H1 (cell line): Measurements from ENCODE around the gene GNGT2. TPM values are rescaled to one million over a fixed set of nuclear protein-coding genes. Genes with fewer than 3 reads are reported as not detected.

Experiments used
- CTCF ChIA-PET: fragments of 300-600 bp; sonication (Branson Sonifier 250); formaldehyde crosslinking; loops from one replicate; lab custom pipeline; 2021; ENCODE audit not compliant: partially characterized antibody; lab: Charles Lee
- POLR2A ChIA-PET: fragments of 300-600 bp; sonication (Branson Sonifier 250); formaldehyde crosslinking; loops from one replicate; lab custom pipeline; 2021; ENCODE audit warnings: inconsistent platforms; ENCODE audit not compliant: partially characterized antibody; lab: Charles Lee
- DNase-seq, 2 experiments: peaks; one replicate each; pipeline versions ENCODE4 v3.0.0 to v3.0.0-alpha.2; 2010 to 2022; ENCODE audit warnings: low spot score in 2 of 2, low read depth in 1 of 2, mixed read lengths in 1 of 2
- FAIRE-seq: peaks from 2 replicates; lab custom pipeline; 2011; peaks lifted over from hg19 to GRCh38; lab: Jason Lieb, UNC
- H2AFZ ChIP-seq: 2 replicates; pipeline ENCODE4 v1.8.1; 2012; ENCODE audit warnings: low read length, inconsistent platforms
- H2AK5ac ChIP-seq: 2 replicates; pipeline ENCODE4 v1.6.1; 2013; ENCODE audit warnings: low read depth, low read length
- H2BK120ac ChIP-seq: replicated peaks from 2 replicates; pipeline ENCODE3; 2013; ENCODE audit warnings: low read depth, low read length, inconsistent platforms
- H2BK12ac ChIP-seq: 2 replicates; pipeline ENCODE4 v1.6.1; 2013; ENCODE audit warnings: low read depth, low read length
- H2BK15ac ChIP-seq: 2 replicates; pipeline ENCODE4 v1.6.1; 2013; ENCODE audit warnings: low read length
- H2BK20ac ChIP-seq: 2 replicates; pipeline ENCODE4 v1.6.1; 2013; ENCODE audit warnings: low read length
- H2BK5ac ChIP-seq: 2 replicates; pipeline ENCODE4 v1.6.1; 2013; ENCODE audit warnings: low read depth, low read length
- H3K14ac ChIP-seq: 2 replicates; pipeline ENCODE4 v1.6.1; 2013; ENCODE audit warnings: inconsistent platforms; ENCODE audit not compliant: insufficient read length
- H3K18ac ChIP-seq: 2 replicates; pipeline ENCODE4 v1.6.1; 2013; ENCODE audit warnings: low read length; ENCODE audit errors: extremely low read depth
- H3K23ac ChIP-seq: 2 replicates; pipeline ENCODE4 v1.6.1; 2013; ENCODE audit warnings: inconsistent platforms; ENCODE audit not compliant: insufficient read length
- H3K23me2 ChIP-seq: 2 replicates; pipeline ENCODE4 v1.6.1; 2013; ENCODE audit warnings: low read depth, low read length
- H3K27ac ChIP-seq: 2 replicates; pipeline ENCODE4 v1.6.1; 2011; ENCODE audit warnings: low read depth, low read length, inconsistent platforms
- H3K27me3 ChIP-seq, 4 experiments: replicated peaks in 1 of 4; 1 replicate in 1 of 4; 2 replicates in 3 of 4; pipeline versions ENCODE4 v1.6.1 to v1.8.1; 2011 to 2013; ENCODE audit warnings: low read length in 3 of 4, mild to moderate bottlenecking in 3 of 4, inconsistent platforms in 2 of 4, mixed read lengths in 2 of 4, moderate library complexity in 1 of 4; ENCODE audit not compliant: control insufficient read depth in 3 of 4, insufficient read depth in 3 of 4; ENCODE audit errors: extremely low read depth in 1 of 4
- H3K36me3 ChIP-seq, 4 experiments: 2 replicates each; pipeline versions ENCODE4 v1.6.1 to v1.8.1; 2011 to 2013; ENCODE audit warnings: mild to moderate bottlenecking in 4 of 4, low read length in 3 of 4, moderate library complexity in 2 of 4, control low read depth in 1 of 4, inconsistent platforms in 1 of 4; ENCODE audit not compliant: insufficient read depth in 4 of 4, control insufficient read depth in 2 of 4
- H3K4ac ChIP-seq: replicated peaks from 2 replicates; pipeline ENCODE3; 2013; ENCODE audit warnings: low read length, low read depth, mixed read lengths, inconsistent platforms; ENCODE audit not compliant: insufficient read length
- H3K4me1 ChIP-seq, 4 experiments: replicated peaks in 1 of 4; 1 replicate in 1 of 4; 2 replicates in 3 of 4; pipeline versions ENCODE4 v1.6.1 to v1.8.1; 2011 to 2013; ENCODE audit warnings: low read length in 3 of 4, inconsistent platforms in 2 of 4, mixed read lengths in 1 of 4; ENCODE audit not compliant: insufficient read depth in 4 of 4, control insufficient read depth in 3 of 4
- H3K4me2 ChIP-seq, 2 experiments: 2 replicates each; pipeline versions ENCODE4 v1.6.1 to v1.8.1; 2011 to 2013; ENCODE audit warnings: low read depth in 2 of 2, low read length in 2 of 2, control low read depth in 1 of 2, inconsistent platforms in 1 of 2, mild to moderate bottlenecking in 1 of 2; ENCODE audit not compliant: insufficient read depth in 1 of 2
- H3K4me3 ChIP-seq, 4 experiments: fragments of 200-600, 300-600 bp in 1 of 4; sonication (generic), shearing (Covaris generic), sonication (Bioruptor Twin) in 1 of 4; 2 replicates each; pipeline versions ENCODE4 v1.5.1 to v1.8.1; 2011 to 2016; ENCODE audit warnings: low read length in 4 of 4, low read depth in 3 of 4, control low read depth in 2 of 4, inconsistent platforms in 2 of 4, mild to moderate bottlenecking in 2 of 4, mixed read lengths in 1 of 4, moderate library complexity in 1 of 4; ENCODE audit not compliant: insufficient read depth in 2 of 4; ENCODE audit errors: extremely low read depth in 1 of 4
- H3K56ac ChIP-seq: replicated peaks from 2 replicates; pipeline ENCODE3; 2013; ENCODE audit warnings: low read depth, mild to moderate bottlenecking, mixed read lengths, low read length, inconsistent platforms; ENCODE audit not compliant: insufficient read length
- H3K79me1 ChIP-seq: 2 replicates; pipeline ENCODE4 v1.6.1; 2013; ENCODE audit warnings: low read depth, low read length, control low read depth
- H3K79me2 ChIP-seq, 2 experiments: 2 replicates each; pipeline versions ENCODE4 v1.6.1 to v1.8.1; 2012 to 2013; ENCODE audit warnings: low read length in 2 of 2, mild to moderate bottlenecking in 2 of 2, inconsistent platforms in 1 of 2; ENCODE audit not compliant: insufficient read depth in 2 of 2, control insufficient read depth in 1 of 2
- H3K9ac ChIP-seq, 4 experiments: replicated peaks in 1 of 4; 1 replicate in 1 of 4; 2 replicates in 3 of 4; pipeline versions ENCODE4 v1.6.1 to v1.8.1; 2011 to 2013; ENCODE audit warnings: low read depth in 3 of 4, low read length in 3 of 4, control low read depth in 2 of 4, mild to moderate bottlenecking in 2 of 4, moderate library complexity in 2 of 4, inconsistent platforms in 1 of 4; ENCODE audit errors: extremely low read depth in 1 of 4
- H3K9me3 ChIP-seq, 2 experiments: 2 replicates each; pipeline versions ENCODE4 v1.6.1 to v1.8.1; 2012 to 2013; ENCODE audit warnings: mild to moderate bottlenecking in 2 of 2, moderate library complexity in 2 of 2, control low read depth in 1 of 2, inconsistent platforms in 1 of 2, low read depth in 1 of 2, low read length in 1 of 2, mixed read lengths in 1 of 2; ENCODE audit not compliant: insufficient read depth in 2 of 2
- H4K20me1 ChIP-seq, 2 experiments: replicated peaks in 1 of 2; 2 replicates each; pipeline versions ENCODE3 to v1.8.1; 2011 to 2013; ENCODE audit warnings: inconsistent platforms in 2 of 2, low read length in 2 of 2, mild to moderate bottlenecking in 1 of 2; ENCODE audit not compliant: insufficient read depth in 2 of 2, control insufficient read depth in 1 of 2
- H4K5ac ChIP-seq: 2 replicates; pipeline ENCODE4 v1.6.1; 2013; ENCODE audit warnings: low read length, low read depth, mixed read lengths, inconsistent platforms; ENCODE audit not compliant: insufficient read length
- H4K8ac ChIP-seq: 2 replicates; pipeline ENCODE4 v1.8.0; 2013; ENCODE audit warnings: mild to moderate bottlenecking, moderate library complexity, low read length, inconsistent platforms; ENCODE audit not compliant: insufficient read depth; ENCODE audit errors: extremely low read depth
- H4K91ac ChIP-seq: replicated peaks from 2 replicates; pipeline ENCODE3; 2013; ENCODE audit warnings: low read length, mixed read lengths, inconsistent platforms; ENCODE audit not compliant: insufficient read length
- CREB1 ChIP-seq: IDR thresholded peaks from 2 replicates; pipeline ENCODE4 v1.6.1; 2012; ENCODE audit warnings: inconsistent platforms
- CTCF ChIP-seq, 3 experiments: IDR thresholded peaks; 1 replicate in 2 of 3; 2 replicates in 1 of 3; pipeline versions ENCODE4 v1.5.1 to v1.6.1; 2011; ENCODE audit warnings: low read length in 3 of 3, mild to moderate bottlenecking in 3 of 3, inconsistent platforms in 2 of 3, low read depth in 1 of 3, moderate library complexity in 1 of 3; ENCODE audit not compliant: insufficient read depth in 1 of 3; ENCODE audit errors: control extremely low read depth in 1 of 3
- E2F6 ChIP-seq: IDR thresholded peaks from 2 replicates; pipeline ENCODE4 v1.6.1; 2012; ENCODE audit warnings: inconsistent platforms
- HDAC2 ChIP-seq, 2 experiments: fragments of 300-600 bp in 1 of 2; sonication (generic) in 1 of 2; IDR thresholded peaks; 2 replicates each; pipeline ENCODE4 v1.6.1; 2011 to 2012; ENCODE audit warnings: low read depth in 2 of 2, low read length in 2 of 2, mild to moderate bottlenecking in 2 of 2, moderate library complexity in 2 of 2, borderline replicate concordance in 1 of 2, inconsistent platforms in 1 of 2
- KDM1A ChIP-seq: fragments of 200-600, 300-600 bp; sonication (generic); IDR thresholded peaks from 2 replicates; pipeline ENCODE4 v1.7.1; 2016; ENCODE audit warnings: mild to moderate bottlenecking, low read length, borderline replicate concordance
- WGBS, 2 experiments: shearing (Covaris generic) in 1 of 2; methylation state at CpG; one replicate each; pipeline versions ENCODE4 v1.1.6 to v1.1.7; 2013 to 2015; ENCODE audit warnings: low lambda C conversion rate in 2 of 2, mixed read lengths in 2 of 2, inconsistent platforms in 1 of 2, low coverage in 1 of 2, missing lambda C conversion rate in 1 of 2; ENCODE audit not compliant: insufficient replicate concordance in 2 of 2, insufficient coverage in 1 of 2, insufficient read length in 1 of 2; ENCODE audit errors: extremely low coverage in 1 of 2, missing lambda C conversion rate in 1 of 2; 5-methylcytosine and 5-hydroxymethylcytosine counted together
- polyA plus RNA-seq, 7 experiments: library from polyadenylated mRNA; depleted of rRNA in 3 of 7; stranded (reverse) in 5 of 7; unstranded in 2 of 7; fragments of >200 nt in 5 of 7; fragments of 200-250 nt in 2 of 7; gene quantifications; 1 replicate in 5 of 7; 2 replicates in 1 of 7; 4 replicates in 1 of 7; pipeline versions ENCODE4 v1.2.1 to v1.2.3, GENCODE V29; 2011 to 2013; ENCODE audit warnings: missing spikeins in 2 of 7, mixed read lengths in 2 of 7
- total RNA-seq: library from RNA; stranded (reverse); fragmentation: NEBNext Ultra II Directional; extraction: Animal tissue kit (Norgen Biotek cat#: 25700); gene quantifications from 2 replicates; pipeline ENCODE4 v1.2.1, GENCODE V29; 2021
- TF ChIP-seq, protein P1 (sequence below): IDR thresholded peaks from 2 replicates; pipeline ENCODE4 v1.6.1; 2012; ENCODE audit warnings: inconsistent platforms

GNGT2 gene
- total and polyA plus RNA-seq, 2 of the 8 experiments (the other 6 are each of a cell fraction or from before 2014, with no cell fraction given): 1.3 to 1.4 TPM

- WGBS, 2 experiments: 88% methylated on average over 12 of the region's 12 CpGs; no CpG with 5 or more reads in 1 of the 2 experiments
- 0 out of 2 replicates have a peak, but pooled peaks have one; percentile 22 for TF ChIP-seq E2F6
- TF ChIP-seq CREB1: no peak
- TF ChIP-seq, protein P1, sequence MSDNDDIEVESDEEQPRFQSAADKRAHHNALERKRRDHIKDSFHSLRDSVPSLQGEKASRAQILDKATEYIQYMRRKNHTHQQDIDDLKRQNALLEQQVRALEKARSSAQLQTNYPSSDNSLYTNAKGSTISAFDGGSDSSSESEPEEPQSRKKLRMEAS: peak; percentile 12; the same call in 1 of the 2 replicates
- 0 out of 4 replicates have a peak, but pooled peaks of 1 of the 2 experiments have one; percentile 33 for TF ChIP-seq HDAC2 (IDR thresholded peaks at IDR 0.05; ENCODE audit: borderline replicate concordance in 1 of 2, low read depth in 2 of 2, low read length in 2 of 2)
- TF ChIP-seq KDM1A: peak; percentile 80; the same call in 1 of the 2 replicates
- no peak for TF ChIP-seq CTCF (IDR thresholded peaks at IDR 0.05; ENCODE audit: control extremely low read depth in 1 of 3, insufficient read depth in 1 of 3, low read depth in 1 of 3, low read length in 3 of 3)
- H3K9ac ChIP-seq: no peak overlapping the region
These were observed 39.6 kb upstream of the GNGT2 start for GRCh38 chr17:49249890-49250522.

More at GRCh38 chr17:49249890-49250522, 39.6 kb upstream of the GNGT2 start:
- no peak overlapping the region for H3K4ac ChIP-seq
- no peak overlapping the region for H2BK5ac ChIP-seq
- H4K20me1 ChIP-seq: no peaks in the 10 kb centered on the region
- no peak overlapping the region for H3K23ac ChIP-seq
- H2BK15ac ChIP-seq: no peak overlapping the region
- H2BK12ac ChIP-seq: no peak overlapping the region
- H3K18ac ChIP-seq: no peak overlapping the region
- H3K4me2 ChIP-seq: no peak overlapping the region
- H3K27ac ChIP-seq: no peak overlapping the region
- DNase-seq (no peak), FAIRE-seq (no peak)
- H3K9me3 ChIP-seq: no peaks in the 10 kb centered on the region
- H3K14ac ChIP-seq: no peak overlapping the region
- H4K8ac ChIP-seq: no peak overlapping the region
- no peaks in the 10 kb centered on the region; a peak in 1 of 7 replicates for H3K4me1 ChIP-seq
- H3K27me3 ChIP-seq: no peaks in the 10 kb centered on the region
- no peak overlapping the region for H2AFZ ChIP-seq
- ChIA-PET CTCF (interaction anchor here (0.6 to 1.7 kb wide), 6 partner anchors 11 to 158 kb away, joined by 3 to 5 read pairs (median 3); no protein-coding TSS in a partner anchor), POLR2A (interaction anchor here (1.8 kb wide), 1 partner anchor 10 kb away, joined by 4 read pairs; no protein-coding TSS in a partner anchor)
- H2BK20ac ChIP-seq: no peak overlapping the region
- no peak overlapping the region for H3K4me3 ChIP-seq
- no peak overlapping the region for H4K5ac ChIP-seq
- no peak overlapping the region for H2BK120ac ChIP-seq
- no peak overlapping the region for H3K56ac ChIP-seq
- no peaks in the 10 kb centered on the region for H3K79me1 ChIP-seq
- no peak overlapping the region for H4K91ac ChIP-seq
- H3K79me2 ChIP-seq: no peaks in the 10 kb centered on the region
- H3K23me2 ChIP-seq: no peaks in the 10 kb centered on the region
- no peak overlapping the region for H2AK5ac ChIP-seq
- no peaks in the 10 kb centered on the region for H3K36me3 ChIP-seq
